ENCODE data around the gene ANKRD60. TPM values are rescaled to one million over a fixed set of nuclear protein-coding genes. Genes with fewer than 3 reads are reported as not detected.

Gene ANKRD60, protein sequence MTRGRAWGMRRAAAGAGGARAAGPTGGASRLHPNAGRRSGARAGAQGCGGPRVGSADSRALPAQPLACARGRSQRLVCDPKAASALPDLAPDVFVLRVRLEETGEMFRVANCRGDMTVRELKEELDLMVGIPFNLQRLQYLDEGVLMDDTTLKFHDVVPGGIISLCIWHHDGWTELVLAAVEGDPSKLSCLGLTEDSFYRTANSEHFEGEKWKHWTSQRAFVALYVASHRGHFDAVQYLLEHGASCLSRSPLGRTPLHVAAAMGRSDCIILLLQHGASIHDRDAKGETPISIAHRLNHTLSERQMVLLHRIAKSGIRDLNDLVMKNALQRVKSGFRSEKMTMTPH
- total RNA-seq (2014; rRNA removed; shearing (Covaris generic)): not detected in 2 replicates

DNA sequence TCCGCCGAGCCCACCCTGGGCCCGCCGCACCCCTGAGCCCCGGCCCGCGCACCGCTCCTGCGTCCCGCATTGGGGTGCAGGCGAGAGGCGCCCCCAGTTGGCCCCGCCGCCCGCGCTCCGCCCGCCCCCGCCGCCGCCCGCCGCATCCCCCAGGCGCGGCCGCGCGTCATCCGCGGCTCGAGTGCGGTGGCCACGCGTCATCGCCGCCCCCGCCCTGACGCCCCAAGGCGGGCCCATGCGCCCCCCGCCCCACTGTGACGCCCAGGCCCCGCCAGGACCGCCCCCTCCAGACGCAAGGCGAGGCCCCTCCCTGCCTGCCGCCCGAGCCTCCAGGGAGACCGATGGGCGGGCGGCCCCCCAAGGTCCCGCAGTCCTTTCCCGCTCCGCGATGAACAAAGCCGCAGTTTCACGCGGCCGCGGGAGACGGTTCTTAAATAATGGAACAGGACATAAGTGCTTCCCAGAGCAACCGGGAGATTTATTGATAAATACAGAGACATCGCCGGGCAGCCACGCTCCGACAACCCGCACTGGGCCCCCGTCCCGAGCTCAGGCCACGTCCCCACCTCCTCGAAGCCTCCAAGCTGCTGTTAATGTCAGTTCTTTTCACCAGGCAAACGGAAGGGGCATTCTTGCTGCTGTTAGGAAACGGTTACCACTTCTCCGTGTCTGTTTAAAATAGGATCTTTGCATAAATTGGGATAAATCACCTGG, at the start of gene ANKRD60:
Gene ANKRD60 (minus strand): TSS at position 170 of the 714 bp plus-strand sequence. CDS start 0 bp downstream, at position 170.
- DNase-seq (ENCODE audit: low spot score): no peak

GRCh38 chr20:58277578-58278472, 49.4 kb upstream of the ANKRD60 start:
- DNase-seq (ENCODE audit: low spot score): no peak

- no peak for DNase-seq (ENCODE audit: low spot score)
Observed at GRCh38 chr20:58277107-58277506, 48.7 kb upstream of the ANKRD60 start.

DNA sequence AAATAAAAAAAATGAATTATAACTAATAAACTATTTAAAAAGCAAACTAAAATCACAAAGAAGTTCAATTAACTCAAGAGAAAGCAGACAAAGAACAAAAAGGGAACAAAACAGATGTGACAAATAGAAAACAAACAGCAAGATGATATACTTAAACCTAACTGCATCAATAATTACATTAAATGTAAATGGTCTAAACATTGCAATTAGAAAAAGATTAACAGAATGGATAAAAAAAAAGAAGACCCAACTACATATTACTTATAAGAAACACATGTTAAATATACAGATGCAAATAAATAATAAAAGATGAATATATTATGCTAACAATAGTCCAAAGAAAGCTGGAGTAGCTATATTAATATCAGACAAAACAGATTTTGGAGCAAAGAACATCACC, 45.9 kb upstream of the ANKRD60 start:
- DNase-seq (ENCODE audit: low spot score): no peak

DNA sequence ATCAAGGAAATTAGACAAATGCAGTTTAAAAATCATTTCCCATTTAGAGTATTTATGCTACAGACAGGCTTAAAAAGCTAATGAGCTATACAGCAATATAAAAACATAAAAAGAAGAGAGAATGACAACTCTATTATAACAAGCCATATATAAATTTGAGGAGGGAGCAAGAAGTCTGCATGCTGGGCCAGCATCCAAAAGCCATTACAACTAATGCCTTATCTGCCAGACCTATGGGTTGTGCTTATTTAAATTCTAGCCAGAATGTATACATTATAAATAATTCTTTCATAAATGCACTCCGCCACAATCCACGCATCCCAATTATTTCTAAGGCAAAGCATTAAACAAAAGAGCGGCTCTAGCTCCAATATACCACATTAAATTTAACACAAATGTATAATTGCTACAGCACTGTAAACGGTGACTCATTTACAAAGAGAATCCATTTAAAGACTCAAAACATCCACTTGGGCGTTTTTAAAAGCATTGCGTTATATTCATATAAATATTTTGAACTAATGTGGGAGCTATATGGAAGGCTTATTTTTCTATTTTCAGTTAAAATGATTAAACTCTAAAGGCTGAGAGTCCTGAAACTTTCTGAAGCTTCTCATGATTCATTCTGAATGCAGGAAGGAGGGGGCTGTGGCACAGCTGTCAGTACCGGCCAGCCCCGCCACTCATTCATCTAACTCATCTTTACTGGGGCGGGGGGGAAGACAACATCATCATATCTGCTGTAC, 43.3 kb upstream of the ANKRD60 start:
- DNase-seq (ENCODE audit: low spot score): no peak

DNA sequence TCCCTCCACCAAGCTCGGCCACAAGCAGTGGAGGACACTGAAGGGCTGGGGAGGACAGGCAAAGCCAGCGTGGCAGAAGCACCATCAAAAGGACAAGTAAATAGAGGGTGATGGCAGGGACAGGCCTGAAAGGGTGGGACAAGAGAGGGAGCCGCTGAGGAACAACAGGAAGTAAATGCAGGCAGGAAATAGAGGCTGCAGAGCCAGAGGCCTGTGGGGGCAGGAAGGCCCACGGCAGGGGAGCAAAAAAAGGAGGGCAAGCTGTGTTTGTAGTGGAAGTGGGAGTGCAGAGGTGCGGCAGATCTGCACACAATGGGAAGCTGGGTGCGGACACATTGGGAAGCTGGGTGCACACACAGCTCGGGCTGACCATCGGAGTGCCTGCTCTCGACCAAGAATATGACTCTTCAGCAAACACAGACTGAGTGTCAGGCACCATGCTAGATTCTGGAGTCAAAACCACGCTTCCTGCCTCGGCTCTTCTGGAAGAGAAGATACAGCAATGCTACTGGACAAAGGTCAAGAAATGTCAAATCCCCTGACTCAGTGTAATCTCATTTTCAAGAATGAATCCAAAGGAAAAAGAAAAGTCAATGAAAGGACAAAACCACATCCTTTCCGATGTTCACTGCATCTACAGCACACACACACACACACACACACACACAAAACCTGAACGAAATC, 40.6 kb upstream of the ANKRD60 start:
- no peak for DNase-seq (ENCODE audit: low spot score)

GRCh38 chr20:58268421-58268821, 40.0 kb upstream of the ANKRD60 start:
- DNase-seq (ENCODE audit: low spot score): no peak

GRCh38 chr20:58267389-58268215, 39.1 kb upstream of the ANKRD60 start:
- DNase-seq (ENCODE audit: low spot score): no peak

- no peak for DNase-seq (ENCODE audit: low spot score)
Observed at GRCh38 chr20:58264271-58264670, 35.8 kb upstream of the ANKRD60 start.

DNA sequence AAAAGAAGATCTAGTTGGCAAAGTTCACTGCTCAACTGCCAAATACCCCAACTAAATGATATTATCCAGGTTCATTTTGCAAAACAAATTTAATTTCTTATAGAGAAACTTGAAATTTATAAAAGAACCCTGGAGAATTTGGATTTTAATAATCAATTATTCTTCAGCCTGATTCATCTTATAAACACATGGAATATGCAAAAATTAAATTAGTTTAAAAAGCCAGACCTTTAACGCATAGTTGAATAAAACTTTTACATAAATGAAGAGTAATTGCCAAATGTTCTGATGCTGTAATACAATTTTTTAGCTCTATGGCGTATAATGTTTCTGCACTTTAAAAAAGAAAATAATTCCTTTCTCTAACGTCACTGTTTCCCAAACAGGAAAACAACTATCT, 33.2 kb upstream of the ANKRD60 start:
- DNase-seq (ENCODE audit: low spot score): no peak

DNA sequence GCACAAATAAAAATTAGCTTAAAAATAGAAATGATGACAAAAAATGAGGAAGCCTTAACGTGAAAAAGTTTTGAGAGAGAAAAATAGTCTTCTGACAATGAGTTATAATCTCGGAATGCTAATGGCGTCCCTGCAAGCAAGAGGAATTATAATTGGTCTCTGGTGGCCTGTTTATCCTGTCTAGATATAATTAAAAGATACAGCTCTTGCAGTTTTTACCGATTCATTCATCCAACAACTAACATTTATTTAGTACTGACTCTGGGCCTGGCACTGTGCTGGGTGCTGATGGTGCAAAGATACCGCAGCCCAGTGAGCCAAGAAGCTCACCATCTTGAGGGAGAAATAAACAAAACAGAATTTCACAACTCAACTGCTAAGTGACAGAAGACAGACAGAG, 31.6 kb upstream of the ANKRD60 start:
- DNase-seq (ENCODE audit: low spot score): no peak

GRCh38 chr20:58256842-58257241, 28.4 kb upstream of the ANKRD60 start:
- no peak for DNase-seq (ENCODE audit: low spot score)

- DNase-seq (ENCODE audit: low spot score): no peak
Observed at GRCh38 chr20:58256307-58256706, 27.9 kb upstream of the ANKRD60 start.

- no peak for DNase-seq (ENCODE audit: low spot score)
Observed at GRCh38 chr20:58254890-58255289, 26.4 kb upstream of the ANKRD60 start.

- peak; percentile 90 for DNase-seq (ENCODE audit: low spot score)
Observed at GRCh38 chr20:58251979-58252591, 23.6 kb upstream of the ANKRD60 start.

DNA sequence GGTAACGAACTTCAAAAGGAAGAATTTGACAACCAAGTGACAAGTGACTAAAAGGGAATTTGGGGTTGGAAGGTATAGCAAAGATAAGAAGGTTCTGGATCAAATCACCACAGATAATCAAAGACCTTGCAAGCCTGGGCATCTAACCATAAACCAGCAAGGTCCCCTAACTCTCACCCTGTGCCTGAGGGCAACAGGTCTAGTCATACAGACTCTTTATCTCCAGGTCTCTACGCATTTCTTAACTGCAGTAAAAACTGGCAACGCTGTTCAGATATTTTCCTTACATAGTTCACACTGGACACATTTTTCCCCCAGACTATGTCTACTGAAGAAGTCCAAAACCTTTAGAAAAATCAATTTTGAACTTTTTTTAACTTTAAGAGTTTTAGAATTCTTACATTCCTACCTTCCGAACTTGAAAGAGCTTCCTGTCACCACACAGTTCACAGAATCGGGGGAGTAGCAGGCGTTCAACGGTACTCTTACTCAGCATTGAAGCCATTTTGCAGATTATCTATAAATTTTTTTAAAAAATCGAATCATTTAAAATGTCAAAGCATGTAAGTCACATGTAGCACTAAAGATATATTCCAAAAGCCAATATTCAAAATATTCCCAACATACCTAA, 23.0 kb upstream of the ANKRD60 start:
- no peak for DNase-seq (ENCODE audit: low spot score)

DNA sequence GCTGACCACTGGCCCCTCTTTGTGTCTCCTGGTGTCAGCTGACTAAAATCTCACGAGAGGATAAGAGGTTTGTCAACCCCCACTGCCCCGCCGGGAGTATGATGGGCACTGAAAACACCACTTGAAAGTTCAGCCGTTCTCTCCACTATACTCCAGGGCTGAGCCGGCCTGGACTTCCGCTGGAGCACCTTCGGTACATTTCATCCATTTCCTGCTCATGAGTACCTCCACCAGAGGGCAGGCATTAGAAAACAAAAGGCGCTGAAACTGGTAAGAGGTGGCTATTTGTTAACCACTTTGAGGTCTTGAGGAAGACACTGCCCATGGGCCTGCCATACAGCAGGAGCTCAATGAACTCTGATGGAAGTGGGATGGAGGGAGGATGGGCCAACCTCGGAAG, 17.9 kb upstream of the ANKRD60 start:
- peak; percentile 24 for DNase-seq (ENCODE audit: low spot score)

DNA sequence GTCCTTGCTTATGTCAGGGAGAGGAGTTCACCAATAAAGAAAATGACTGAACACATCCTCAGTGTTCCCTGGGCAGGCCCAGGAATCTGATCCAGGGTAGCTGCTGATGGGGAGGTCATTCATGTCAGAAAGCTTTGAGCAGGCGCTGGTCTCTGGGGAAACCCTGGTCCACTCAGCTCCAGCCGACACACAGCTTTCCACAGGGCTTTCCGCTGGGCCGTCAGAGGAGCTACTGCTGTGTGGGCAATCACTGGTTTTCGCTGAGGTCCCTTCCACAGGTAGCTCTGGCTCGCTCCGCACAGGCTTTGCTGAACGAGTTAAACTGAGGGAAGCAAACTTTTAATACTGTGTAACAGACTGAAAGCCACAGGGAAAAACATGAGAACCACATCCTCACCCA, 17.5 kb upstream of the ANKRD60 start:
- no peak for DNase-seq (ENCODE audit: low spot score)

All from H4 (cell line).